Gastrocnemius medialis (tissue), 4 donors: ENCODE data around the gene DIPK1A. TPM values are rescaled to one million over a fixed set of nuclear protein-coding genes. Genes with fewer than 3 reads are reported as not detected.

Source experiments
- ATAC-seq, 2 donors: fragments of 150-250 bp; one replicate each; pipeline ENCODE4 v1.9.1; 2016
- DNase-seq, 2 donors: peaks; one replicate each; pipeline ENCODE4 v3.0.0-alpha.2; 2019
- H3K27ac ChIP-seq, 4 donors: fragments of 200-600 bp; sonication (generic); 1 replicate in 1 of 4; 2 replicates in 3 of 4; pipeline ENCODE4 v1.5.1; 2016 to 2018; ENCODE audit warnings: mild to moderate bottlenecking in 2 of 4, moderate library complexity in 1 of 4
- H3K27me3 ChIP-seq, 3 donors: fragments of 200-600 bp; sonication (generic) in 2 of 3; 1 replicate in 1 of 3; 2 replicates in 2 of 3; pipeline versions ENCODE4 v1.5.1 to v1.6.0; 2016 to 2019; ENCODE audit warnings: mild to moderate bottlenecking in 1 of 3, moderate library complexity in 1 of 3
- H3K36me3 ChIP-seq, 2 donors: fragments of 200-600 bp; sonication (generic) in 1 of 2; one replicate each; pipeline ENCODE4 v1.5.1; 2017 to 2018
- H3K4me1 ChIP-seq, 2 donors: fragments of 200-600 bp; sonication (generic) in 1 of 2; one replicate each; pipeline ENCODE4 v1.5.1; 2016 to 2017; ENCODE audit warnings: mild to moderate bottlenecking in 2 of 2
- H3K4me3 ChIP-seq, 4 donors: fragments of 200-600 bp; sonication (generic) in 3 of 4; 1 replicate in 1 of 4; 2 replicates in 3 of 4; pipeline ENCODE4 v1.5.1; 2016 to 2019; ENCODE audit warnings: mild to moderate bottlenecking in 2 of 4
- H3K9me3 ChIP-seq, 3 donors: fragments of 200-600 bp; sonication (generic) in 2 of 3; 1 replicate in 1 of 3; 2 replicates in 2 of 3; pipeline ENCODE4 v1.5.1; 2016 to 2019
- POLR2A ChIP-seq, 2 donors: fragments of 450-650 bp; IDR thresholded peaks; one replicate each; pipeline ENCODE4 v1.6.1; 2017; ENCODE audit warnings: antibody characterized with exemption in 2 of 2, mild to moderate bottlenecking in 2 of 2, moderate library complexity in 2 of 2
- in situ Hi-C, 4 donors: fragments of 200-750 bp; cut with MboI; loops; one replicate each; pipeline versions ENCODE4 v1.15.0 to v1.8.0; 2017; ENCODE audit warnings: low sequenced_read_pairs in 4 of 4
- intact Hi-C: fragments of 100-400 bp; cut with DNase I; formaldehyde crosslinking; loops from one replicate; pipeline ENCODE4 v1.15.1; 2023; ENCODE audit warnings: low total_unique reads
- total RNA-seq, 4 donors: library from RNA; depleted of rRNA; stranded (reverse); fragments of >200 nt; gene quantifications; one replicate each; pipeline versions ENCODE4 v1.1.0 to v1.2.3, GENCODE V29; 2016
- TF ChIP-seq, protein P1 (sequence below), 5 experiments: fragments of 450-650 bp in 3 of 5; fragments of 200-600 bp in 2 of 5; sonication (generic) in 2 of 5; IDR thresholded peaks in 4 of 5; conservative IDR thresholded peaks in 1 of 5; 1 replicate in 4 of 5; 2 replicates in 1 of 5; pipeline ENCODE4 v1.5.1; 2016 to 2019; ENCODE audit warnings: antibody characterized with exemption in 5 of 5, mild to moderate bottlenecking in 3 of 5, moderate library complexity in 3 of 5

The DIPK1A gene
- total RNA-seq, 4 donors from 2014 or later: 3.3 to 9.2 (median 4.7) TPM

DNA sequence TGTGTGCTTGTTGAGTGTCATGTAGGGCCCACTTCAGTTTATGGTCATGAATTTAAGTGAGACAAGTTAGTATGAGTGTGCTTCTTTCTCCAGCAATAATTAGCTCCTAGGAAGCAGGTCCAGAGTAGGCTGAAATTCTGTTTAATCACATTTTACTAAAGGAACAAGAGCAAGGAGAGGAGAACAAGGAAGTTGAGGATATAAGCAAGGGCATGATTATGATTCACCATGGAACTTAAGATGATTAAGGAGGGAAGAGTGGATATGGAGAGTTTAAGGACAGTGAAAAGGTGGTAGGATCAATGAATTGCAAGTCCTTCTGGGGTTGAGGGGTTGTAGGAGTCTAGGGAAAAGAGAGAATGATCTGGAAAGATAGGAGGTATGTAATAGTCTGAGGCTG lies 3.1 kb upstream of the DIPK1A start:
- Histone ChIP-seq H3K9me3 (no peaks in the 10 kb centered on the region), H3K27ac (no peak overlapping the region), H3K4me1 (no peaks in the 10 kb centered on the region), H3K36me3 (no peaks in the 10 kb centered on the region), H3K27me3 (no peaks in the 10 kb centered on the region), H3K4me3 (no peak overlapping the region)
- intact Hi-C loops: loop anchor here (10.0 kb wide), 1 partner anchor 380 kb away; the partner anchor contains the start of gene DR1
- TF ChIP-seq, protein P1, sequence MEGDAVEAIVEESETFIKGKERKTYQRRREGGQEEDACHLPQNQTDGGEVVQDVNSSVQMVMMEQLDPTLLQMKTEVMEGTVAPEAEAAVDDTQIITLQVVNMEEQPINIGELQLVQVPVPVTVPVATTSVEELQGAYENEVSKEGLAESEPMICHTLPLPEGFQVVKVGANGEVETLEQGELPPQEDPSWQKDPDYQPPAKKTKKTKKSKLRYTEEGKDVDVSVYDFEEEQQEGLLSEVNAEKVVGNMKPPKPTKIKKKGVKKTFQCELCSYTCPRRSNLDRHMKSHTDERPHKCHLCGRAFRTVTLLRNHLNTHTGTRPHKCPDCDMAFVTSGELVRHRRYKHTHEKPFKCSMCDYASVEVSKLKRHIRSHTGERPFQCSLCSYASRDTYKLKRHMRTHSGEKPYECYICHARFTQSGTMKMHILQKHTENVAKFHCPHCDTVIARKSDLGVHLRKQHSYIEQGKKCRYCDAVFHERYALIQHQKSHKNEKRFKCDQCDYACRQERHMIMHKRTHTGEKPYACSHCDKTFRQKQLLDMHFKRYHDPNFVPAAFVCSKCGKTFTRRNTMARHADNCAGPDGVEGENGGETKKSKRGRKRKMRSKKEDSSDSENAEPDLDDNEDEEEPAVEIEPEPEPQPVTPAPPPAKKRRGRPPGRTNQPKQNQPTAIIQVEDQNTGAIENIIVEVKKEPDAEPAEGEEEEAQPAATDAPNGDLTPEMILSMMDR (IDR thresholded peaks at IDR 0.05 in 4 of 5, conservative IDR thresholded peaks at IDR 0.05 in 1 of 5): no peak
- no peak for TF ChIP-seq POLR2A (IDR thresholded peaks at IDR 0.05)
- ATAC-seq (no peak), DNase-seq (no peak)
- in situ Hi-C loops: no loop called here

DNA sequence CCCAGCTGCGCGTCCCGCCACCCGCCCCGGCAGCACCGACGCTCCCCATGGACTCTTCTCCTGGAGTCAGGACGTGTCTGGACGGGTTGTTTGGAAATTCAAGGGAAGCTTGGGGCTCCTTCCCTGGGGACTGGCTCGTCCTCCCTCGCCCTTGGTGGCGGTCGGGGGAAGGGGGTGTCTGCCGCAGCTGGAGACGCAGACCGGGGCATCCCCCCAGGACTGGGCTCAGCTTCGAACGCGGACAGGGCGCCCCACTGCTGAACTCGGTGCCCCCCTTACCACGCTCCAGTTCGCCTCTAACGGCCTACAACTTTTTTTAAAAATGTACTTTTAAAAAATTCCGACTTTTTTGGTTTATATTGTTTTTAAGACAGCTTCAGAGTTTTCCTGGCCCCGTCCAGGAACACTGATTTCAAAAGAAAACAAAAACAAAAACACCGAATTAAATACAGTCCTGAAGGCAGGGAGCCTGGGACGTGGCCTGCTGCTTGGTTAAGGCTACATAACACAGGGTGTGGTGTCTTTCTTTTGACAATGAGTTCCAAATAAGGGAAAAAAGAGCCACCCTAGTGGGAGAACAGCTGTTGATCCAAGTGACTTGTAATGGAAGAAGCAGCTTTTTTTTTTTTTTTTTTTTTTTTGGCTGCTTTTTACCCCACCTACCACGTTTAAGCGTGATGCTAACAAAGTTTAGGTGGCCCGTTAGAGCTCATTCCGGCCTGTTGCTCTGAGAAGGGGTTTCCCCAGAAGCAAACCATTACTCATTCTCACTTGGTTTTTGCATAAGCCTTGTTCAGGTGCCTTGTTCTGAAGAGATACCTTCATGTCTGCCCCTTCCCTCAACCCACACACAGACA lies 862 bp upstream of the DIPK1A start:
- DNase-seq: peak in 1 of 2 donors; percentile 34
- intact Hi-C loops (loop anchor here (2.0 to 10.0 kb wide), 3 partner anchors 119 to 383 kb away; partner anchors contain the start of genes CCDC18, DR1 and TMED5), in situ Hi-C loops (no loop called here)

DNA sequence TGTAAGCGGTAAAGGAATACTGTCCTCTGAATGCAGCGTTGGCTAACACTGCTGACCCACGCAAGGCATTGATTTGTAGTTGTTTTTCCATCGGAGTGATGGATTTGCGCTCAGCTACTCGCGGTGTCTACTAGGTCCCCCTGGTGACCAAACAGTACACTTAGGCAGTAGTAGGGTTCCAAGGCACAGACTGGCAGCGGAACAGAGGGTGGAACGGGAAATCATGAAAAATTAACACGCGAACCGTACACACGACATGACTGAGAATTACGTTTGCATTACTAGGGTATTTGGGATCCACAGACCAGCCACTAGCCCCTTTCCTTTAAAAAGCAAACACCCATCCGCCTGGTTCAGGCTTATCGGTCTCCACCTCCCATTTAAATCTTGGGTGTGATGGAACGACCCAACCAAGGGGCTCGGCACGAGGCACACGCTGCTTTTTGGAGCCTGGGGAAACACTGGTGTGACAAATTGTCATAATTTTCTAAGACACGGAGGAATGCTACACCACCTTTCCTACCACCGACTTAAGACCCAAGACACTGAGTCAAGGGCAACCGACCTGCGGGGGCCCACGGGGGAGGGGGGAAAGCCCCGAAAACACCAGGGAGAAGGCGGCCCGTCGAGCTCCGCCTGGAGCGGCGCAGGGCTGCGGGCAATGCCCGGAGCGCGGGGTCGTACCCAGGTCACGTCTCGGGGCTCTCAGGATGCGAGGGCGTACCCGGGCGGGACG lies 699 bp downstream of the DIPK1A start:
- ATAC-seq (peak; percentile 71 to 73), DNase-seq (peak; percentile 53 to 66)
- in situ Hi-C loops: no loop called here
- peak overlapping the region; percentile 77 to 94 (median 84) for H3K4me3 ChIP-seq
- no peaks in the 10 kb centered on the region for H3K36me3 ChIP-seq
- peak overlapping the region; percentile 84 to 92 (median 90) for H3K27ac ChIP-seq
- no peaks in the 10 kb centered on the region for H3K9me3 ChIP-seq
- no peaks in the 10 kb centered on the region for H3K27me3 ChIP-seq
- peaks cover 19 to 23% of the 10 kb centered on the region in 2 donors for H3K4me1 ChIP-seq
- TF ChIP-seq, protein P1 (IDR thresholded peaks at IDR 0.05 in 4 of 5, conservative IDR thresholded peaks at IDR 0.05 in 1 of 5): peak; percentile 47 to 71 (median 58)
- TF ChIP-seq POLR2A (IDR thresholded peaks at IDR 0.05): peak in 1 of 2 donors; percentile 21
- intact Hi-C loops: loop anchor here (1.0 to 10.0 kb wide), 5 partner anchors 34 to 384 kb away; partner anchors contain the start of genes CCDC18, DR1 and TMED5

More for the DNA sequence above, 862 bp upstream of the DIPK1A start:
- Histone ChIP-seq H3K27me3 (no peaks in the 10 kb centered on the region), H3K4me3 (peak overlapping the region; percentile 77 to 94 (median 84)), H3K4me1 (peaks cover 6 to 9% of the 10 kb centered on the region in 2 donors), H3K9me3 (no peaks in the 10 kb centered on the region), H3K36me3 (no peaks in the 10 kb centered on the region), H3K27ac (peak overlapping the region; percentile 84 to 92 (median 90))
- ATAC-seq: peak; percentile 32 to 42
- peak; percentile 31 to 32 for TF ChIP-seq POLR2A (IDR thresholded peaks at IDR 0.05)
- TF ChIP-seq, protein P1 (IDR thresholded peaks at IDR 0.05 in 4 of 5, conservative IDR thresholded peaks at IDR 0.05 in 1 of 5): no peak

DNA sequence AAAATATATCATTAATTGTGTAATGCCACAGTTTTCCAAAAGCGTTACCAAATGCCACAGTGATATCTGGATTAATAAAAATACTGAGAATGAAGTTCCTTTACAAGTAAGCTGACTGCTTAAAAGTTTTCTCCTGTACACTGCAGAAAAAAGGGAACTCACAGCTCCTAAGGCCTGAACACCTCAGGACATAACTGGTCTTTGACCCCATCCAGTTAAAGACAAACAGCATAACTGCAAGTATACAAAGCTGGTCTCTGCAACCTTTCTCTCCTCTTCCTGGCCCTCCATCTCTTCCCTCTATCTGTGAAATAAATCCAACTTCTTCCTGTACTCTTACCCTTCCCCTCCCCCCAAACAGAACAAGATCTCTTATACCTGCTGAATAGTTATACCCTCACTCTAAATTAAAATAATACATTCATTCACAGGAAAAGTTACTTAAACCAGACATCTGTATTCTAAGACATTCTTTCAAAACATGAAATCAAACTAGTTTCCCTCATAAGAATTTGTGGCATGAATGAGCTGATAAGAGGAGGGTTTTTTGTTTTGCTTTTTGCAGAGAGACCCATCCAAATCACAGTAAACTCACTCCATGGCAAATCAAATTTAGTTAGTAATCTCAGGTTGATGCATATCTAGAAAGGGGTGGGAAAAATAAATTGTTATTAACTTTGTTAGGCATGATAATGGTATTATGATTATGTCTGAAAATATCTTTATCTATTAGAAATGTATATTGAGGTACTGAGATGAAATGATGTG lies 2.9 kb downstream of the DIPK1A start:
- H3K9me3 ChIP-seq: no peaks in the 10 kb centered on the region
- no peak for ATAC-seq
- H3K36me3 ChIP-seq: no peaks in the 10 kb centered on the region
- no peak for DNase-seq
- in situ Hi-C loops: no loop called here
- H3K4me1 ChIP-seq: peaks cover 23 to 27% of the 10 kb centered on the region in 2 donors
- TF ChIP-seq POLR2A (IDR thresholded peaks at IDR 0.05): no peak
- TF ChIP-seq, protein P1 (IDR thresholded peaks at IDR 0.05 in 4 of 5, conservative IDR thresholded peaks at IDR 0.05 in 1 of 5): no peak
- intact Hi-C loops: no loop called here
- H3K27me3 ChIP-seq: no peaks in the 10 kb centered on the region
- peak overlapping the region in 1 of 4 donors; percentile 66 for H3K27ac ChIP-seq
- no peak overlapping the region for H3K4me3 ChIP-seq
